SIG-M5 (cell line): Measurements from ENCODE around the gene AKR7A3.
"Not testable (repeated sequence)": the region's sequence is repeated elsewhere in the genome, so short reads cannot be mapped to it uniquely, and the experiment has no call there.

ENCODE experiments used
- DNase-seq: peaks from one replicate; lab custom pipeline; 2025; lab: John Stamatoyannopoulos, UW

AKR7A3 gene

DNA sequence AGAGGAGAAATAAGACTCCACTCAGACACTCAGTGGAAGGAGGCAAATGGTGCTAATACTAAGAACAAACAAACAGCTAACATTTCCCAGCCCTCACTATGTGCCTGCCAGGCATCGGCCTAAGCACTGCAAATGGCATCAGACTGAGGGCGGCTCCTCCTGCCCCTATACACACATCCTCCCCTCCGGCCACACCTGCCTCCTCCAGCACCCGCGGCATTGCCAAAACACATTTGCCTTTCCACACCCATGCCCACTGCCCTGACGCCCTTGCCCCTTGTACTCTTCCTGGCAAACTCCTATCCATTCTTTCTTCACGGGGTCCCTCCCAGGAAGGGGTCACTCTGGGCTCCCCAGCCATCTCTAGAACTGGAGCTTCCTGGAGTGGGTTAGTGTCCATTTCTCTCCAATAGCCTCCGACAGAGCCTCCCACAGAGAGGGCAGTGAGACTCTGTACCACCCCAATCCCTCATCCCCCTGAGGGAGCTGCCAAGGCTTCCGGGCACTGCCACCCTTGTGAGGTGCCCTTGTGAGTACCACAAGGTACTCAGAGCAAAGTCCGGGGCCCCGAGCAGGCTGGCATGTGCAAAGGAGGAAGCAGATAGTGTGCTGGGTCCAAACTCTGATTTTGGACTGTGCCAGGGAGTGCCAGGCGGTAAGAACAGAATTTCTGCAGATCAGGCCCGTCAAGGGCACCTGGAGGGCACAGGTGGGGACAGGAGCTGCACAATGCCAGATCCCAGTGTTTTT lies 959 bp downstream of the AKR7A3 start:
- no peak for DNase-seq

DNA sequence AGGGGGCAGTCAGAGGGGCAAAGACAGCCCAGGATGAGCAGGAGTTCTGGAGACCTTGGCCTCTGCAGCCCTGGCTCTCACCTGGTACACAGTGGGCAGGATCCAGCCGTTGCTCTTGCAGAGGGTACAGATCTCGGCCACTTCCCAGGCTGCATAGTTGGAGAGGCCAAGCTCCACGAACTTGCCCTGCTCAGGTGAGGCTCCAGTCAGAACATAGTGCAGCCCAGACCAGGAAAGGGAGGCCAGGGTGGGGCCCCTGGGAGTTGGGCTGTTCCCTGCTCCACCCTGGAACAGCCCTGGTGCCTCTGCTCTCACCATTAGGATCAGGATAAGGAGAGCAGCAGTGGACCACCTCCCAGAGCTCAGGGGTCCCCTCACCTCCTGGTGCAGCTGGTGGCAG lies 2.8 kb downstream of the AKR7A3 start:
- not testable (repeated sequence) for DNase-seq

DNA sequence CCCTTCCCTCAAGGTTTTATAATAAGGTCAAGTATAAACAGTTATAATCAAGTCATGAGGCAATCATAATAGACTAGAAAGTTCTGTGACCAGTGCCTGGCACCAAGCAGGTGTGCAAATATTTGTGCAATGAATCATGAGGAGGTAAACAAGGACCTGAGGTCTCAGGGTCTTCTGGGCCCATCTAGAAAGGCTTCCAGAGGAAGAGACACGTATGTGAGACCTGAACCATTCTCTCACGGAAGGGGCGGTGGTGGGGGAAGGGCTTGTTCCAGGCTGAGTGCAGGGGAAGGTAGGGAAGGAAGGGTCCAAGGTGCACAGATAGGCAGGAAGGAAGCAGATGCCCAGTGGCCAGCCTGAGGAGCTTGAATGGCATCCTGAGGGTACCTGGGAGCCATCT lies 3.2 kb downstream of the AKR7A3 start:
- not testable (repeated sequence) for DNase-seq

DNA sequence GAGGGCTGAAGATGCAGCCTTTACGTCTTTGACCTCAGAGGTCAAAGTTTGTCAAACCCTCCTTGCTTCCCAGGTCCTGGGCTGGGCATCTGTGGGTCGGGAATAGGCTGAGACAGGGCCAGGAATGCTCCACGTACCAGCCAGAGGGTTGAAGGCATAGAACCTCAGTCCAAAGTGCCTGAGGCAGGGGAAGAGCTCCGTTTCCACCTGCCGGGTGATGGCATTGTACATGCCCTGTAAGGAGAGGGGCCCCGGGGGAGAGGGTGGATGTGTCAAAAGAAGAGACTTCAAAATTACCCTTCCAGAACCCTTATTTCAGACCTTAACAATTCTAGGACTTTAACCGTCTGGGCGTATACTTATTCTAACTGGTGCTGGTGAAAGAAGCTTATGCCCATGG lies 3.7 kb downstream of the AKR7A3 start:
- DNase-seq: no peak

DNA sequence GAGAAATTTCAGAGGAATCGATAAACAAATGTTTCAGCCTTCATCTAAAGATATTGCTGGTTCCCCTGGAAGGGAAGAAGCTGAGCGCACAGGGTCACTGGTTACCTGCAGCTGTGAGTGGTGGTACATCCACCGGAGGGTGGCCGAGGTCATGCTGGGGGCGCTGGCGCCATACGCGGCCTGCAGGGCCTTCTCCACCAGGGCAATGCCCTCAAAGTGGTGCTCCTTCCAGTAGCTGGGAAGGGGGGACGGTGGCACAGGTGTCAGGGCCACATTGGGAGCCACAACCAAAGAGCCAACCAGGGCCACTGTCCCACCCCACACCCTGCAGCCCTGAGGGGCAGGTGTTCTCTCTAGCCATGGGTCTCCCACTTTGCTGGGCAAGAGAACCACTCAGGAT lies 4.7 kb downstream of the AKR7A3 start:
- no peak for DNase-seq

- DNase-seq: no peak
Measured at GRCh38 chr1:19274636-19275035, 13.9 kb downstream of the AKR7A3 start.

DNA sequence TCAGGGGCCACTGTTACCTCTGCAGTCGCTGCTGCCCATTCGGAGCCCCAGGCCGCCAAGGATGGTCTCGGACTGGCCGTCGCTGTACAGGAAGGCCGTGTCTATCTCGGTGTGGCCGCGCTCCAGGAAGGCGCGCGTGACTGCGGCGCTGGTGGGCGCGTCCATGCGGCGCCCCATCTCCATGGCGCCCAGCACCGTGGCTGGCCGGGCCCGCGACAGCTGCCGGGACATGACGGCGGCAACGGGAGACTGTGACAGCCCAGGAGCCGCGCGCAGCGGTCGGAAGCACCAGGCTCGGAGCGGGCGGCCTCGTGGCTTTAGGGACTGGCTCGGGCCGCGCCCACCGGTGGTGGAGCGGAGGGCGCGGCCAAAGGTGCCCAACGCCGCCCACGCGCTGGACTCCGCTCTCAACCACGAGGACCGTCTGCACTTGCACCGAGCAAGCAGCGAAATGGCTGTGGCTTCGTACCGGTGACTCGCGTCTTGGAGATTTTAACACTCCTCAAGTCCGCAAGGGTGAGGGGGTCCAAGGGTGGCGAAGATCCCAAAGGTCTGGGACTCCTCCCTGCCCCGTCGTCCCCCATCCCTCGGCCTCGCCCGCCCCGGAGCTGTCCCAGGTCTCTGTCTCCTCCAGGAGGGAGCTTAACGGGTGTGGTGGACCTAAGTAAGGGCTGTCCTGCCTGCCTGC lies 14.6 kb downstream of the AKR7A3 start:
- not testable (repeated sequence) for DNase-seq

GRCh38 chr1:19273106-19273843 lies 15.3 kb downstream of the AKR7A3 start:
- DNase-seq: no peak

GRCh38 chr1:19272064-19272463 lies 16.5 kb downstream of the AKR7A3 start:
- no peak for DNase-seq

GRCh38 chr1:19270343-19270730 lies 18.2 kb downstream of the AKR7A3 start:
- not testable (repeated sequence) for DNase-seq

DNA sequence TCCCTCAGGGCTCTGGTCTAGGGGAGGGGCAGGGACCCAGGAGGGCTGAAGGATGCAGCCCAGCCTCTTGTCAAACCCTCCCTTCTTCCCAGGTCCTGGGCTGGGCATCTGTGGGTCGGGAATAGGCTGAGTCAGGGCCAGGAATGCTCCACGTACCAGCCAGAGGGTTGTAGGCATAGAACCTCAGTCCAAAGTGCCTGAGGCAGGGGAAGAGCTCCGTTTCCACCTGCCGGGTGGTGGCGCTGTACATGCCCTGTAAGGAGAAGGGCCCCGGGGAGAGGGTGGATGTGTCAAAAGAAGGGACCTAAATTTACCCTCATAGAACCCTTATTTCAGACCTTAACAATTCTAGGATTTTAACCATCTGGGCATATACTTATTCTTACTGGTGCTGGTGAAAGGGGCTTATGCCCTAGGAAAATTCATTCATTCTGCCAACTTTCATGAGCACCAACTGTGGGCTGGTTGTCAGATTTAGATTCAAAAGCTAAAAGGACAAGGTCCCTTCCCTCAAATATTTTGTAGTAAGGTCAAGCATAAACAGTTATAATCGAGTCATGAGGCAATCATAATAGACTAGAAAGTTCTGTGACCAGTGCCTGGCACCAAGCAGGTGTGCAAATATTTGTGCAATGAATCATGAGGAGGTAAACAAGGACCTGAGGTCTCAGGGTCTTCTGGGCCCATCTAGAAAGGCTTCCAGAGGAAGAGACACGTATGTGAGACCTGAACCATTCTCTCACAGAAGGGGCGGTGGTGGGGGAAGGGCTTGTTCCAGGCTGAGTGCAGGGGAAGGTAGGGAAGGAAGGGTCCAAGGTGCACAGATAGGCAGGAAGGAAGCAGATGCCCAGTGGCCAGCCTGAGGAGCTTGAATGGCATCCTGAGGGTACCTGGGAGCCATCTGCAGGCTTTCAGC lies 18.9 kb downstream of the AKR7A3 start:
- DNase-seq: not testable (repeated sequence)

DNA sequence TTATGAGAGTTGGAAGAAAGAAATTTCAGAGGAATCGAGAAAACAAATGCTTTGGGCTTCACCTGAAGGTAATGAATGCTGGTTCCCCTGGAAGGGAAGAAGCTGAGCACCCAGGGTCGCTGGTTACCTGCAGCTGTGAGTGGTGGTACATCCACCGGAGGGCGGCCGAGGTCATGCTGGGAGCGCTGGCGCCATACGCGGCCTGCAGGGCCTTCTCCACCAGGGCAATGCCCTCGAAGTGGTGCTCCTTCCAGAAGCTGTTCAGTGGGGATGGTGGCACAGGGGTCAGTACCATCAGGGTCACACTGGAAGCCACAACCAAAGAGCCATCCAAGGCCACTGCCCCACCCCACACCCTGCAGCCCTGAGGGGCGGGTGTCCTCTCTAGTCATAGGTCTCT lies 20.1 kb downstream of the AKR7A3 start:
- DNase-seq: no peak

DNA sequence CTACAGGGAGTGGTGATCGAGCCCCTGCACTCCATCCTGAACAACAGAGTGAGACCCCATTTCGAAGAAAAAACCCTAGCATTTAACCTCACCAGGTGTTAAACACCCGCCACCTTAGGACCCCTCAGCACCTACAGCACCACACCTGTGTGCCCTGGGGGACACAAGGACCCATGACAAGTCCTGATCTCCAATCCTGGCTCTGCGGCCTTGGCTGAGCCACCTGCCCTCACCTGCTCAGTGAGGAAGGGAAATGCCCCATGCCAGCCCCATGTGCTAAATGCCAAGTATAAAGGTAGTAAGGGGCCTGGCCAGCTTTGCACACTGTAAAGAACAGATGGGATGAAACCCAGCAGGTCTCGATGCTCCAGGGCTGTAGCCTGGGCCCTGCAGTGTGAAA lies 25.8 kb downstream of the AKR7A3 start:
- DNase-seq: no peak

DNA sequence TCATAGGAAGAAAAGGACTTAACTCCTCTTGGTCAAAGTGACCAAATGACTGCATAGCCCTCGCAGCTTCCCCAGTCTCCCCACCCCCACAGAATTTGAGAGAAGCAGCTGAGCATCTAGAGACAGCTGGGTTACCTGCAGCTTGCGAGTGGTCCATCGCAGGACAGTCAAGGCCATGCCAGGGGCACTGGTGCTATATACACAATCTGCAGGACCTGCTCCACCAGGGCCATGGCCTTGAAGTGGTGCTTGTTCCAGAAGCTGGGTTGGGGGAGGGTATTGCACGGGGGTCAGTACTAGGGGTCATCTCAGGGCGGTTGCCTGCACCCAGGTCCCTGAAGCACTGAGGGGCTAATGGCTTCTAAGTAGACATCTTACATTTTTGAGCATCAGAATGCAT lies 26.5 kb downstream of the AKR7A3 start:
- no peak for DNase-seq

DNA sequence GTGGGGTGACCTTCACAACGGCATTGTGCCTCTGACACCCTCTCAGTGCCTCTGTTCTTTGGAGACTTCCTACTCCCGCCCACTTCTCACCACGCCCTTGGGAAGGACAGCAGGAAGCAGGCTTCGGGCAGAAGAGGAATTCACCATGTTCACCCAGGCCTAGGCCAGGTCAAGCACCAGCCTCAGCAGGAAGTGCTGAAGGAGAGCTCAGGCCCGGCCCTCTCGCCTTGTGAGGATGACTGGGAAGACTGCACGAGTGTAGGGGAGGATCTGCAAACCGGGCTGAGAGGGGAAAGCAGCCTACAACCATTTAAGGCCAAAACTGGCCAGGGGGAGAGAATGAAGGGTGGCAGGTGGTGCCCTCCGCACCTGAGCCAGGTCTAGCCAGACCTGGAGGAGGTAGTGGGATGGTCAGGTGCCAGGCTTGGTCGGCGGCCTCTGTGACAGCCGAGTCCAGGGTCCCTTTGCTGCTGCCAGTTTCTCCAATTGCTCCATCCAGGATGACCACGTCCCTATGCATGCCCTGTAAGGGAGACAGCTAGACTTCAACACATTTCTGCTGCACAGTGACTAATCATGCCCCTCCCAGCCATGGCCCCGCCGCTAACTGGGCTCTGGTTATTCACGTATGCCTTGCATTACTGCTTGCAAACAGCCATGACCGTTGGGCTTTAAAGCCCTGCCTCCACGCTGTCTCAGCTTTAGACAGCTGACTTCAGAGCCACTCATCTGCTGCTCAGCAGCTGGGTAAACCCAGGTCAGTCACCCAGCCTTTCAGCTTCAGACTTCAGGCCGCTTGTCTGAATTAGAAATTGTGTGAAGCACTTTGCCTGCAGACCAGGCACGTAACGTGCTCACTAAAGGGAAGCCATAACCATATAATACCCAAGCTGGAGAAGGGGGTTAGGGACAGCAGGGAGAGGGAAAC lies 28.1 kb downstream of the AKR7A3 start:
- no peak for DNase-seq

DNA sequence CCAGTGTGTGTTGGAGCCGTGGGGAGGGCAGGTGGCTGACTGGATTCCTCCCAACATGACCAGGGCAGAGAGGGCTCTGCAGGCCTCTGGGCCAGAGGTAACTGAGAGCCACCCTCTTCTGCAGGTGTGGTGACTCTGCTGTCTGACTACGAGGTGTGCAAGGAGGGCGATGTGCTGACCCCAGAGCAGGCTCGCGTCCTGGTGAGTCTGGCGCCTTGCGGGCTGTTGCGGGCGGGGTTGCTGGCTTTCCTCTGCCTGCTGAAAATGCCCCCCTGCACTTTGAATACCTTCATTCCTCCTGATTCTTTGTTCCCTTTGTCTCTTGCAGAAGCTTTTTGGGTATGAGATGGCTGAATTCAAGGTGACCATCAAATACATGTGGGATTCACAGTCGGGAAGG lies 30.2 kb downstream of the AKR7A3 start:
- DNase-seq: no peak

- no peak for DNase-seq
Measured at GRCh38 chr1:19257178-19257914, 31.2 kb downstream of the AKR7A3 start.

GRCh38 chr1:19256301-19256700 lies 32.3 kb downstream of the AKR7A3 start:
- not testable (repeated sequence) for DNase-seq

DNA sequence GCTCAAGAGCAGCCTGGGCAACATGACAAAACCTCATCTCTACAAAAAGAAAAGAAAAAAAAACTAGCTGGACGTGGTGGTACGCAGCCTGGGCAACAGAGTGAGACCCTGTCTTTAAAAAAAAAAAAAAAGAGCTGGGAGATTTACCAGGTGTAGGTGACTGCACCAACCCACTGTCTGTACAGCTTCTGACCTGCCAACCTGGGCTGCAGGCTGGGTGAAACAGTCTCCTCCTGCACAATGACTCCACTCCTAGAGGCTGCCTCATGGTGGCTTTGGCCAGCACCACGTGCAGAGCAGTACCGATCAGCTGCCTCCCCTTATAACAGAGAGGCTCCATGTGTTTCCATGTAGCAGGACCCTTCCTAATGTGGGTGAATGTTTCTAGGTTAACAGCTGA lies 33.3 kb downstream of the AKR7A3 start:
- DNase-seq: no peak

DNA sequence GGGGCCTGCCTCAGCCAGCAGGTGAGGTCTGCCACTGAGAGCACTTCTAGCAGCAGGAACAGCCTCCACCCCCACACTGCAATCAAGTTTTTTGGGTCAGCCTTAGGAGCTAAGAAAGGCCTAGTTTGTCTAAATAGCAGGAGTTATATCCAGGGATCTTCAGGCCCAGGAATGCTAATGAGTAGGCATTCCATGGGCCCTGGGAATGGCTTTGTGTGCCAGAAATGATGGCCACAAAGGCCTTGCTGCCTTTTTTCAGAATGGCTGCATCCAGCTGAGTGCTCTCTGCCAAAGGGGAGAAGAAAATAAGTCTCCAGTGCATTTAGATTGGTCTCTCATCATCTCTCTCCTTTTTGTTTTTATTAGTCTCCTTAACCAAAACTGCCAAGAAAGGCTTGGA lies 34.2 kb downstream of the AKR7A3 start:
- DNase-seq: no peak
